Skeletal muscle tissue (tissue), 4 donors: ENCODE measurements around the gene ZNRF2. TPM values are rescaled to one million over a fixed set of nuclear protein-coding genes. Genes with fewer than 3 reads are reported as not detected.
A peak's percentile ranks its signal among the peaks of the same experiment; 100 is the strongest.

Experiments used
- H3K27ac ChIP-seq: one replicate; pipeline ENCODE4 v1.7.0; 2013; ENCODE audit warnings: mild to moderate bottlenecking, low read depth, low read length, inconsistent platforms
- H3K27me3 ChIP-seq, 3 donors: one replicate each; pipeline ENCODE4 v1.7.0; 2013; ENCODE audit warnings: low read length in 3 of 3; ENCODE audit not compliant: control insufficient read depth in 3 of 3, insufficient read depth in 3 of 3
- H3K36me3 ChIP-seq, 3 donors: one replicate each; pipeline ENCODE4 v1.7.0; 2013; ENCODE audit warnings: low read length in 3 of 3; ENCODE audit not compliant: control insufficient read depth in 3 of 3, insufficient read depth in 3 of 3
- H3K4me1 ChIP-seq, 3 donors: one replicate each; pipeline ENCODE4 v1.7.0; 2013; ENCODE audit warnings: low read length in 3 of 3, mild to moderate bottlenecking in 3 of 3; ENCODE audit not compliant: control insufficient read depth in 3 of 3, insufficient read depth in 3 of 3
- H3K4me3 ChIP-seq, 3 donors: one replicate each; pipeline ENCODE4 v1.7.0; 2013; ENCODE audit warnings: low read length in 3 of 3
- H3K9ac ChIP-seq, 3 donors: one replicate each; pipeline ENCODE4 v1.7.0; 2013; ENCODE audit warnings: low read length in 3 of 3, mild to moderate bottlenecking in 3 of 3, moderate library complexity in 2 of 3, low read depth in 1 of 3
- H3K9me3 ChIP-seq, 3 donors: one replicate each; pipeline ENCODE4 v1.7.0; 2013; ENCODE audit warnings: low read length in 3 of 3; ENCODE audit not compliant: control insufficient read depth in 3 of 3
- total RNA-seq: library from RNA; depleted of rRNA; stranded (reverse); fragments of >200 nt; gene quantifications from one replicate; pipeline ENCODE4 v1.2.3, GENCODE V29; 2014
- donor health status: Osteomylitis.

The ZNRF2 gene
- total RNA-seq, 1 donor from 2014 or later = 10.4 TPM

GRCh38 chr7:30313348-30313747 lies 29.0 kb downstream of the ZNRF2 start:
- H3K36me3 ChIP-seq = no peaks in the 10 kb centered on the region
- no peak overlapping the region for H3K27ac ChIP-seq
- no peak overlapping the region for H3K4me3 ChIP-seq
- no peaks in the 10 kb centered on the region for H3K27me3 ChIP-seq
- H3K4me1 ChIP-seq = peaks cover 2 to 11% (median 4%) of the 10 kb centered on the region in 3 donors
- H3K9ac ChIP-seq = no peak overlapping the region
- H3K9me3 ChIP-seq = no peaks in the 10 kb centered on the region

DNA sequence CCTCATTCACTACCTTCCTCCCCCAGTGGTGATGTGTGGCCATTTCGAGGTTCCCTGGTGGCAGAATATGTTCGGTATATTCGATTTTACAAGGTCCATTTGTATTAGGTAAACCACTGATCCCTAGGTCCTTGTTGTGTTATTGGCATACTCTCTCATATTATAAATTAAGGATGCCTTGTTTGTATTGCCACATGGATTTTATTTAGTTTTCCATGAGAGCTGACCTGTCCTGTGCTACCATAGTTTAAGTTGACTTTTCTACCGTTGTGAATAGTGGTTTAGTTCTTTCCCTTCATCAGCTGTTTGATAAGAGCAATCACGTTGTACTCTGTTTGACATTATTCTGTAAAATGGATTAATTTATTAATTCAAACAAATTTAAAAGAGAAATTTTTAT lies 29.4 kb downstream of the ZNRF2 start:
- Histone ChIP-seq H3K4me1 (peaks cover 2 to 10% (median 4%) of the 10 kb centered on the region in 3 donors), H3K9me3 (no peaks in the 10 kb centered on the region), H3K27ac (no peak overlapping the region)

DNA sequence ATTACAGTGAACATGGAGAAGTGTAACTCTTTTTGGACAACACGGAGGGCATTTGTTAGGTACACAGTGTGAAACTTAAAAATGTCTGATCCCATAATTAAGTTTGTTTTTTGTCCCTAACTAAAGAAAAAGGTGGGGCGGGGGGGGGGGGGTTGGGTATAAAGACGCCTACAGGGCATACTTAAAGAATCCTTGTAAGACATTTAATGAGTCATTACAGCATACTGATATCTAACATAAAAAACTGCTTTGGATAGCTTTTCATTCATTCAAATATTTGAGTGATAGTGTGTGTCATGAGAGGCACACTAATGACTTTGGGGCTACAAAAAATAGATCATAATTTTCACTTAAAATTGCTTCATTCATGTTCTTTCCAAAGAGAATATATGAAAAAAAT lies 31.2 kb downstream of the ZNRF2 start:
- Histone ChIP-seq H3K4me1 (peaks cover 4 to 12% (median 5%) of the 10 kb centered on the region in 3 donors), H3K27ac (no peak overlapping the region), H3K36me3 (no peaks in the 10 kb centered on the region), H3K4me3 (no peak overlapping the region), H3K9me3 (no peaks in the 10 kb centered on the region), H3K27me3 (no peaks in the 10 kb centered on the region), H3K9ac (no peak overlapping the region)

More for the DNA sequence above, 29.4 kb downstream of the ZNRF2 start:
- H3K27me3 ChIP-seq = no peaks in the 10 kb centered on the region
- no peak overlapping the region for H3K9ac ChIP-seq
- H3K4me3 ChIP-seq = no peak overlapping the region
- H3K36me3 ChIP-seq = no peaks in the 10 kb centered on the region

DNA sequence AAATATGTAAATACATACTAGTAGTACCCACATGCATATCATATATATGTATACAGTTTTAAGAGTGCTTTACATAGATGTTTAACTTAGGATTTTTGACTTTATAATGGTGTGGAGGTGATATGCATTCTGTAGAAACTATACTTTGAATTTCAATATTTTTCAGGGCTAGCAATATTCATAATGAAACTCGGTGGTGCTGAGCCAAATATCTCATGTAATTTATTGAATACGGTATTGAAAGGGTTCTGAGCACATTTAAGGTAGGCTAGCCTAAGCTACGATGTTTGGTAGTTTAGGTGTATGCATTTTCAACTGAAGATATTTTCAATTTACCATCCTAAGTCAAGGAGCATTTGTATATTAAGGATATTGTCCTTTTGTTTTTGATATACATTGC lies 36.0 kb downstream of the ZNRF2 start:
- Histone ChIP-seq H3K9ac (no peak overlapping the region), H3K27ac (no peak overlapping the region), H3K27me3 (no peaks in the 10 kb centered on the region), H3K4me3 (no peak overlapping the region), H3K9me3 (no peaks in the 10 kb centered on the region), H3K36me3 (no peaks in the 10 kb centered on the region), H3K4me1 (peaks cover 12 to 14% (median 13%) of the 10 kb centered on the region in 3 donors)

DNA sequence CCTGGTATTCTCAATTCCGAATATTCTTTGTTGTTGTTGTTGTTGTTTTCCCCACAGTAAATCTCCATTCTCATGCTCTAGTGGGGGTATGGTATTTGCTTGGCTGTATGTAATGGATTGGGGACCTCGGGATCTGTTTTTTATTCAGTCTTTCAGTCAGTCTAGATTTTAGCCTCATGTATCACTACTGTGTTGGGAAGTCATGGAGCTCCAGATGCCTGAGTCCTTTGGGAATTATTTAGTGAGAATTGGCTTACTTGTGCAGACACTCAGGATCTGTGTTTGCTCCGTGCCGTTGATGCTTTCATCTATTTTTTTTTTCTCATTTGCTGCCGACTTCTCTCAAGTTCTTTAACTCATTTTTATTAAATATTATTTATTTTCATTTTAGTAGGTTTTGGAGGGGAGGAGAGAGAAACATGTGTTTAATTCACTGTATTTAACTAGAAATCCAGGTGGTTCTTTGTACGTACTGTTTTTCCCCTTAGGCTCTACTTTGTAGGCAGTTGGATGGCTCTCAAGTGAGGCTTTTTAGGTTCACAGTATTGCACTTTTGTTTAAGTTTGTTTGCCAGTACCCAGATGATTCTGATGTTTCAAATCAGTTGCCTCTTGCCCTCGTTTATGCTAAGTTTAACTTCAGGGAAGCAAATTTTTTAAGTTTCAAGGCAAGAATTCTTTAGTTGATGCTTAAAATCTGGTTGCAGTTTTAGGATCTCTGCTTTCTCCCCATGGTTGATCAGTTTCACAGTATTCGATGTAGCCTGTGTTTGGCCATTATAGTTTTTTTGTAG lies 36.9 kb downstream of the ZNRF2 start:
- Histone ChIP-seq H3K9ac (peak overlapping the region; percentile 4 to 47 (median 35)), H3K4me1 (peaks cover 12 to 14% (median 13%) of the 10 kb centered on the region in 3 donors), H3K4me3 (peak overlapping the region in 1 of 3 donors; percentile 44), H3K9me3 (no peaks in the 10 kb centered on the region), H3K27me3 (no peaks in the 10 kb centered on the region), H3K36me3 (no peaks in the 10 kb centered on the region), H3K27ac (peak overlapping the region; percentile 16)

DNA sequence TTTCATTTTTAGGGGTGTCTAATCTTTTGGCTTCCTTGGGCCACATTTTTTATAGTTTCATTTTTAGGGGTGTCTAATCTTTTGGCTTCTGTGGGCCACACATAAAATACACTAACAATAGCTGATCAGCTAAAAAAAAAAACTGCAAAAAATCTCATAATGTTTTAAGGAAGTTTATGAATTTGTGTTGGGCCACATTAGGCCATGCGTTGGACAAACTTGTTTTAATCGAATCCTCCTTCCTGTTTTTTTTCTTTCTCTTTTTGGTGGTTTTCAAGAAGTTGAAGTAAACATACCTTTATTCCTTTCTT lies 37.4 kb downstream of the ZNRF2 start:
- no peaks in the 10 kb centered on the region for H3K9me3 ChIP-seq
- peaks cover 12 to 14% (median 13%) of the 10 kb centered on the region in 3 donors for H3K4me1 ChIP-seq
- H3K4me3 ChIP-seq = peak overlapping the region in 1 of 3 donors; percentile 44
- H3K36me3 ChIP-seq = no peaks in the 10 kb centered on the region
- peak overlapping the region in 2 of 3 donors; percentile 4 to 47 for H3K9ac ChIP-seq
- no peaks in the 10 kb centered on the region for H3K27me3 ChIP-seq
- peak overlapping the region; percentile 16 for H3K27ac ChIP-seq

DNA sequence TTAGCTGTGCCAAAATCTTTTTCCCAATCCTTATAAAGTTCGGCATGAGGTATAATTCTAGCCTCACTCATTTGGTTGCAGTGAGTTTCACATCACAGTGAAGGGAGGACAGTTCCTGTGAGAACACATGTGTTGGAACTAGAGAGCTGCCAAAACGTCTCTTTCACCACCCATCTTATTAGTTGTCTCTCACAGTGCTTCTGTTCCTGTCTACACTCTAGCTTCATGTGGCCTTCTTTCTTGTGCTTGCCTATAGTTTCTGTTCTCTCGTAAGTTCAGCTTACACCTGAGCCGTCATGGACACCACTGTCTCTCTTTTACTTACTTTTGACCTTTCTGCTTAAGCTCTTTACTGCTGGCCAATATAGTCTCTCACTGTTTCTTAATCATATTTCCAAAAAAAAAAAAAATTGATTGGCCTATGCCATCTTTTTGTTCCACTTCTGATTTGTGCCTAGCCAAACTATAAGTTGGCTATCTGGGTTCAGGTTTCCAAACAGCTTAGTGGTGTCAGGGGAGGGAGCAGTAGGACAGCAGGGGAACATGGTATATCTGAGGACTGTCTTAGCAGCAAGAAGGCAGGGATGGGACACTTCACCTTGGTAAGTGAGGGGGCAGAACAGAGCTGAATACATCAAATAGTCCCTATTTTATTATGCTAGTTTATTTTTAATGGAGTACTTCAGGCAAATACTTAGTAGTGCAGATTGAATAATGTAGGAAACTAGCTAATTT lies 38.0 kb downstream of the ZNRF2 start:
- peak overlapping the region in 1 of 3 donors; percentile 2 for H3K4me3 ChIP-seq
- no peaks in the 10 kb centered on the region for H3K27me3 ChIP-seq
- H3K4me1 ChIP-seq = peaks cover 12 to 14% (median 13%) of the 10 kb centered on the region in 3 donors
- H3K9me3 ChIP-seq = no peaks in the 10 kb centered on the region
- H3K27ac ChIP-seq = peak overlapping the region; percentile 16
- H3K36me3 ChIP-seq = no peaks in the 10 kb centered on the region
- peak overlapping the region in 1 of 3 donors; percentile 47 for H3K9ac ChIP-seq

DNA sequence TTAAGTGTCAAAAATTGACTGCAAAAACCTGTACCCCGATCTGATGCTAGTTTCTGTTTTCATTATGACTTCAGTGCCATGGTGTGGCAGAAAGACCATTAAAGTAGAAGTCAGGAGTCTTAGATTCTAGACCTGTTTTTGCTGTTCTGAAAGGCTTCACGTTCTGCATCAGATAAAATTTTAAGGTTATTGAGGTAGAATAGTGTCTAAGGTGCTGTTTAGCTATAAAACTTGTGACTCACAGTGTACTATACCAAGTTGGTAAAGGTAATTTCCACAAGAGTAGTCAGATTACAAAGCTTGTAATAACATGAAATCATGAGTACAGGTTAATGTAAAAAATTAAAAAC lies 38.6 kb downstream of the ZNRF2 start:
- Histone ChIP-seq H3K9me3 (no peaks in the 10 kb centered on the region), H3K9ac (peak overlapping the region in 1 of 3 donors; percentile 25), H3K4me3 (no peak overlapping the region), H3K27me3 (no peaks in the 10 kb centered on the region), H3K36me3 (no peaks in the 10 kb centered on the region), H3K27ac (no peak overlapping the region), H3K4me1 (peaks cover 12 to 14% (median 13%) of the 10 kb centered on the region in 3 donors)

DNA sequence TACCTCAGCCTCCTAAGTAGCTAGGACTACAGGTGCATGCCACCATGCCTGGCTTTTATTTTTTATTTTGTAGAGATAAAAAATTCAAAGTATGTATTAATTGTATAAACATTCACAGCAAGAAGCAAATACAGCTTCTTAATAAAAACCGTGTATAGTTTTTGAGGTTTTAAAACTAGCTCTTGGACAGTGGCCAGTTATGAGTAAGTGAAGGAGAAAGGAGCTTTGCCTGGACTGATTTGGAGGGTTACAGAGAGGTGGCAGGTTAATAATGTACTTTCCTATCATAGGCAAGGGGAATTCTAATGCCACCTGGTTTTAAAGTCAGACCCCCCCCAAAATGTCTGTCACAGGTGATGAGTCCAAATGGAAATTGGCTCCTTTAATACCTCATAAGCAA lies 43.4 kb downstream of the ZNRF2 start:
- no peaks in the 10 kb centered on the region for H3K27me3 ChIP-seq
- H3K4me3 ChIP-seq = no peak overlapping the region
- H3K36me3 ChIP-seq = no peaks in the 10 kb centered on the region
- no peaks in the 10 kb centered on the region for H3K9me3 ChIP-seq
- no peak overlapping the region for H3K9ac ChIP-seq
- H3K4me1 ChIP-seq = peaks cover 5 to 10% (median 8%) of the 10 kb centered on the region in 3 donors
- no peak overlapping the region for H3K27ac ChIP-seq

DNA sequence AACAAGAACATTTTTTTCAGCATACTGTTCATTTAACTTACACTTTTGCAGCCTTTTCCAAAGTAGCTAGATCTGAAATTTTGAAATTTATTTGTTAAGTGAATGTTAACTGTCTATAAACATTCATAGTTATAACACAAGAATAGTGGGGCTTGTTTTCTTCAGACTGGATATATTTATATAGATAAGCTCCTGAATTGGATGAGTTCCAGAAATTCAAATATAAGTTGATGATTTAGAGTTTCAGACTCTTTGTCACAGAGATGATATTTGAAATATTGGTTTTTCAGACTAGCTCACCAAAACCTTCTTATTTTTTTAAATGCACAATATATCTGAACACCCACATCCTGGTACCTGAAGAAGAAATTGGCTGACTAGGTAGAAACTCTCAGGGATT lies 44.0 kb downstream of the ZNRF2 start:
- H3K9ac ChIP-seq = no peak overlapping the region
- no peaks in the 10 kb centered on the region for H3K36me3 ChIP-seq
- H3K4me3 ChIP-seq = no peak overlapping the region
- no peak overlapping the region for H3K27ac ChIP-seq
- peaks cover 3 to 7% (median 6%) of the 10 kb centered on the region in 3 donors for H3K4me1 ChIP-seq
- no peaks in the 10 kb centered on the region for H3K27me3 ChIP-seq
- H3K9me3 ChIP-seq = no peaks in the 10 kb centered on the region
